ENCODE measurements around the gene MEGF10. TPM values are rescaled to one million over a fixed set of nuclear protein-coding genes. Genes with fewer than 3 reads are reported as not detected.

MEGF10 gene
- polyA plus RNA-seq, 1 donor from 2014 or later, result 0.05 TPM

- H3K9me3 ChIP-seq (ENCODE audit: low read length), result no peaks in the 10 kb centered on the region
- no peak overlapping the region for H3K4me3 ChIP-seq (ENCODE audit: low read length)
- no peaks in the 10 kb centered on the region for H4K20me1 ChIP-seq (ENCODE audit: insufficient read depth)
- H3K36me3 ChIP-seq (ENCODE audit: insufficient read depth, low read length), result no peaks in the 10 kb centered on the region
- no peak overlapping the region for H3K9ac ChIP-seq (ENCODE audit: low read length)
- no peak overlapping the region for H2AFZ ChIP-seq (ENCODE audit: low read depth, low read length)
- no peaks in the 10 kb centered on the region for H3F3A ChIP-seq (ENCODE audit: insufficient read depth, low read length, poor library complexity, severe bottlenecking)
- H3K4me2 ChIP-seq (ENCODE audit: low read length), result no peak overlapping the region
- no peak overlapping the region for H3K27ac ChIP-seq (ENCODE audit: low read length)
- no peaks in the 10 kb centered on the region for H3K9me2 ChIP-seq (ENCODE audit: insufficient read depth, low read length)
- no peaks in the 10 kb centered on the region for H3K79me2 ChIP-seq (replicated peaks; ENCODE audit: insufficient read depth, low read length)
- H3K27me3 ChIP-seq (ENCODE audit: insufficient read depth, low read depth, low read length), result no peaks in the 10 kb centered on the region
- TF ChIP-seq SMC3 (conservative IDR thresholded peaks at IDR 0.05; ENCODE audit: poor library complexity) (no peak), POLR2AphosphoS5 (IDR thresholded peaks at IDR 0.05) (no peak), TAF1 (IDR thresholded peaks at IDR 0.05; ENCODE audit: low read depth) (no peak), RAD21 (conservative IDR thresholded peaks at IDR 0.05) (no peak), CTCF (IDR thresholded peaks at IDR 0.05; ENCODE audit: poor library complexity, severe bottlenecking) (no peak), EZH2 (IDR thresholded peaks at IDR 0.05; ENCODE audit: borderline replicate concordance, insufficient read depth, low read length, poor library complexity, severe bottlenecking) (no peak), REST (IDR thresholded peaks at IDR 0.05; ENCODE audit: borderline replicate concordance) (no peak), MXI1 (conservative IDR thresholded peaks at IDR 0.05; ENCODE audit: poor library complexity, severe bottlenecking) (no peak), EP300 (conservative IDR thresholded peaks at IDR 0.05; ENCODE audit: poor library complexity, severe bottlenecking) (no peak)
Measured at GRCh38 chr5:127409246-127409917, 118.8 kb downstream of the MEGF10 start.

GRCh38 chr5:127409921-127410675, 119.5 kb downstream of the MEGF10 start:
- Histone ChIP-seq H3K9me3 (ENCODE audit: low read length) (no peaks in the 10 kb centered on the region), H3F3A (ENCODE audit: insufficient read depth, low read length, poor library complexity, severe bottlenecking) (no peaks in the 10 kb centered on the region), H3K27me3 (ENCODE audit: insufficient read depth, low read depth, low read length) (no peaks in the 10 kb centered on the region), H3K36me3 (ENCODE audit: insufficient read depth, low read length) (no peaks in the 10 kb centered on the region), H3K4me2 (ENCODE audit: low read length) (no peak overlapping the region), H3K79me2 (replicated peaks; ENCODE audit: insufficient read depth, low read length) (no peaks in the 10 kb centered on the region), H4K20me1 (ENCODE audit: insufficient read depth) (no peaks in the 10 kb centered on the region), H2AFZ (ENCODE audit: low read depth, low read length) (no peak overlapping the region), H3K9ac (ENCODE audit: low read length) (no peak overlapping the region), H3K9me2 (ENCODE audit: insufficient read depth, low read length) (no peaks in the 10 kb centered on the region), H3K27ac (ENCODE audit: low read length) (no peak overlapping the region), H3K4me3 (ENCODE audit: low read length) (no peak overlapping the region)
- no peak for TF ChIP-seq EP300 (conservative IDR thresholded peaks at IDR 0.05; ENCODE audit: poor library complexity, severe bottlenecking)
- TF ChIP-seq RAD21 (conservative IDR thresholded peaks at IDR 0.05), result no peak
- TF ChIP-seq TAF1 (IDR thresholded peaks at IDR 0.05; ENCODE audit: low read depth), result no peak
- TF ChIP-seq SMC3 (conservative IDR thresholded peaks at IDR 0.05; ENCODE audit: poor library complexity), result no peak
- TF ChIP-seq REST (IDR thresholded peaks at IDR 0.05; ENCODE audit: borderline replicate concordance), result no peak
- no peak for TF ChIP-seq MXI1 (conservative IDR thresholded peaks at IDR 0.05; ENCODE audit: poor library complexity, severe bottlenecking)
- no peak for TF ChIP-seq CTCF (IDR thresholded peaks at IDR 0.05; ENCODE audit: poor library complexity, severe bottlenecking)
- no peak for TF ChIP-seq EZH2 (IDR thresholded peaks at IDR 0.05; ENCODE audit: borderline replicate concordance, insufficient read depth, low read length, poor library complexity, severe bottlenecking)
- no peak for TF ChIP-seq POLR2AphosphoS5 (IDR thresholded peaks at IDR 0.05)

Measured in neural cell (in vitro differentiated cells).